Activated CD8-positive, alpha-beta T cell treated with anti-CD3 and anti-CD28 coated beads for 36 hours (primary cell): ENCODE results near the gene OR51G1. TPM values are rescaled to one million over a fixed set of nuclear protein-coding genes. Genes with fewer than 3 reads are reported as not detected.

Source experiments
- ATAC-seq: fragments of 200-7000 bp; cut with Tn5 transposase; one replicate; pipeline ENCODE4 v1.10.0; 2021; ENCODE audit warnings: mild to moderate bottlenecking, moderate library complexity
- CTCF ChIA-PET: fragments of 350-600 bp; sonication (Branson Sonifier 250); formaldehyde crosslinking; loops from one replicate; lab custom pipeline; 2021; ENCODE audit warnings: antibody characterized with exemption; lab: Charles Lee
- POLR2A ChIA-PET: fragments of 350-600 bp; sonication (Branson Sonifier 250); formaldehyde crosslinking; loops from one replicate; lab custom pipeline; 2021; ENCODE audit warnings: antibody characterized with exemption; lab: Charles Lee
- DNase-seq: peaks from one replicate; pipeline ENCODE4 v3.0.0-alpha.2; 2020
- H3K27ac Mint-ChIP-seq: one replicate; pipeline ENCODE4 v1.8.0; 2021; ENCODE audit warnings: mild to moderate bottlenecking, mixed read lengths
- H3K27me3 Mint-ChIP-seq: one replicate; pipeline ENCODE4 v1.8.0; 2021; ENCODE audit warnings: mixed read lengths
- H3K36me3 Mint-ChIP-seq: one replicate; pipeline ENCODE4 v1.8.0; 2021; ENCODE audit warnings: low read depth, mixed read lengths
- H3K4me1 Mint-ChIP-seq: one replicate; pipeline ENCODE4 v1.8.0; 2021; ENCODE audit warnings: low read depth, mixed read lengths
- H3K4me3 Mint-ChIP-seq: one replicate; pipeline ENCODE4 v1.8.0; 2021; ENCODE audit warnings: mild to moderate bottlenecking, moderate library complexity, mixed read lengths
- H3K9me3 Mint-ChIP-seq: one replicate; pipeline ENCODE4 v1.8.0; 2021; ENCODE audit warnings: mixed read lengths
- intact Hi-C: fragments of 100-400 bp; cut with micrococcal nuclease; formaldehyde crosslinking; loops from one replicate; pipeline ENCODE4 v1.10.0; 2022
- total RNA-seq, 2 experiments: library from RNA; stranded (reverse); gene quantifications; one replicate each; pipeline ENCODE4 v1.2.3, GENCODE V29; 2021
- TF ChIP-seq, protein P1 (sequence below): fragments of 200-600 bp; IDR thresholded peaks from one replicate; pipeline ENCODE4 v1.8.0; 2022; ENCODE audit warnings: antibody characterized with exemption, mild to moderate bottlenecking

OR51G1 gene
- total RNA-seq, 2 experiments from 2014 or later: not detected

DNA sequence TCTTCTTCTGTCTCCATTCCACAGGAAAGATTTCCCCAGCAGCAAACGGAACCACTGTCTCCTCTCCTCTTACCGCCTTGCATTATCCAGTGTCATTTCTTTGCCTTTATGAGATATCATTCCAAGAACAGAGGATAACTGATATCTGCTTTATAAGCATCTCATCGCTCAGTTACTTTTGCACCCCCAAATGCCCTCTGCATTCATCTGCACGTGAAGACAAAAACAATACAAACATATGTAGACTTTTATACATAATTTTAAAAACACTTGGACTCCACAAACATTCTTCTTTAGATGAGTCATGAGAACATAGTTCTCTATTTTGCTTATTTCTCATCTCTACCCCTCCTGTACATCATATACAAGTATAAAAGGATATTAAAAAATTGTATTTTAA, 43.0 kb downstream of the OR51G1 start:
- H3K4me1 Mint-ChIP-seq: no peaks in the 10 kb centered on the region
- H3K27me3 Mint-ChIP-seq: peaks cover 2% of the 10 kb centered on the region
- H3K27ac Mint-ChIP-seq: no peak overlapping the region
- DNase-seq (no peak), ATAC-seq (no peak)
- intact Hi-C loops: no loop called here
- ChIA-PET CTCF (no interaction called here), POLR2A (no interaction called here)
- H3K4me3 Mint-ChIP-seq: no peak overlapping the region
- H3K9me3 Mint-ChIP-seq: no peaks in the 10 kb centered on the region
- no peaks in the 10 kb centered on the region for H3K36me3 Mint-ChIP-seq
- TF ChIP-seq, protein P1, sequence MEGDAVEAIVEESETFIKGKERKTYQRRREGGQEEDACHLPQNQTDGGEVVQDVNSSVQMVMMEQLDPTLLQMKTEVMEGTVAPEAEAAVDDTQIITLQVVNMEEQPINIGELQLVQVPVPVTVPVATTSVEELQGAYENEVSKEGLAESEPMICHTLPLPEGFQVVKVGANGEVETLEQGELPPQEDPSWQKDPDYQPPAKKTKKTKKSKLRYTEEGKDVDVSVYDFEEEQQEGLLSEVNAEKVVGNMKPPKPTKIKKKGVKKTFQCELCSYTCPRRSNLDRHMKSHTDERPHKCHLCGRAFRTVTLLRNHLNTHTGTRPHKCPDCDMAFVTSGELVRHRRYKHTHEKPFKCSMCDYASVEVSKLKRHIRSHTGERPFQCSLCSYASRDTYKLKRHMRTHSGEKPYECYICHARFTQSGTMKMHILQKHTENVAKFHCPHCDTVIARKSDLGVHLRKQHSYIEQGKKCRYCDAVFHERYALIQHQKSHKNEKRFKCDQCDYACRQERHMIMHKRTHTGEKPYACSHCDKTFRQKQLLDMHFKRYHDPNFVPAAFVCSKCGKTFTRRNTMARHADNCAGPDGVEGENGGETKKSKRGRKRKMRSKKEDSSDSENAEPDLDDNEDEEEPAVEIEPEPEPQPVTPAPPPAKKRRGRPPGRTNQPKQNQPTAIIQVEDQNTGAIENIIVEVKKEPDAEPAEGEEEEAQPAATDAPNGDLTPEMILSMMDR: no peak

Other genes starting within 250 kb of the OR51G1 start
- not detected for gene OR51E2, start 226.5 kb downstream of the OR51G1 start, total RNA-seq
- not detected for gene MMP26, start 219.6 kb downstream of the OR51G1 start, total RNA-seq
- gene OR51F1, start 154.4 kb downstream of the OR51G1 start, total RNA-seq: not detected
- not detected for gene OR52R1, start 120.0 kb downstream of the OR51G1 start, total RNA-seq
- not detected for gene OR51F2, start 103.0 kb downstream of the OR51G1 start, total RNA-seq
- not detected for gene OR51S1, start 75.1 kb downstream of the OR51G1 start, total RNA-seq
- not detected for gene OR51T1, start 42.4 kb downstream of the OR51G1 start, total RNA-seq
- not detected for gene OR51A7, start 20.6 kb downstream of the OR51G1 start, total RNA-seq
- gene OR51G2, start 5.0 kb downstream of the OR51G1 start, total RNA-seq: not detected
- gene OR51A4, start 23.3 kb upstream of the OR51G1 start, total RNA-seq: not detected
- gene OR51A2, start 31.4 kb upstream of the OR51G1 start, total RNA-seq: not detected
- gene OR51L1, start 70.5 kb upstream of the OR51G1 start, total RNA-seq: not detected
- not detected for gene OR52J3, start 122.2 kb upstream of the OR51G1 start, total RNA-seq
- not detected for gene OR52E2, start 135.3 kb upstream of the OR51G1 start, total RNA-seq
- gene OR52E1, start 145.2 kb upstream of the OR51G1 start, total RNA-seq: not detected
- gene OR52A5, start 214.0 kb upstream of the OR51G1 start, total RNA-seq: not detected
- not detected for gene OR52A1, start 230.4 kb upstream of the OR51G1 start, total RNA-seq